GM12878 (cell line): ENCODE results near the gene SUSD5. TPM values are rescaled to one million over a fixed set of nuclear protein-coding genes. Genes with fewer than 3 reads are reported as not detected.

Experiments
- ATAC-seq: fragments of 200-7000 bp; cut with Tn5 transposase; 3 replicates; pipeline ENCODE4 v1.9.1; 2020; ENCODE audit warnings: mild to moderate bottlenecking, moderate library complexity
- BruUV-seq: library from RNA; stranded (reverse); fragments of 400-500 nt; replicated peaks from 2 replicates; lab custom pipeline; 2021; lab: Mats Ljungman, UMichigan
- CTCF ChIA-PET: fragments of 300-600 bp; sonication (Branson Sonifier 250); formaldehyde crosslinking; extraction: SDS; loops from one replicate; lab custom pipeline; 2021; ENCODE audit warnings: inconsistent platforms; lab: Yijun Ruan, JAX
- POLR2A ChIA-PET: fragments of 350-600 bp; formaldehyde crosslinking; extraction: SDS; loops from one replicate; lab custom pipeline; 2021; ENCODE audit warnings: inconsistent platforms; lab: Charles Lee
- RAD21 ChIA-PET: fragments of 300-600 bp; sonication (Branson Sonifier 250); formaldehyde crosslinking; loops from one replicate; lab custom pipeline; 2023; ENCODE audit warnings: antibody characterized with exemption; ENCODE audit not compliant: unreplicated experiment; lab: Charles Lee
- SMC1A ChIA-PET: fragments of 300-600 bp; sonication (Branson Sonifier 250); formaldehyde crosslinking; loops from one replicate; lab custom pipeline; 2023; ENCODE audit not compliant: unreplicated experiment, uncharacterized antibody; lab: Charles Lee
- DNase-seq: peaks from one replicate; pipeline ENCODE4 v3.0.0-alpha.2; 2011; ENCODE audit warnings: low read depth, low spot score
- FAIRE-seq: peaks from 3 replicates; lab custom pipeline; 2011; peaks lifted over from hg19 to GRCh38; lab: Jason Lieb, UNC
- H2AFZ ChIP-seq: 2 replicates; pipeline ENCODE4 v1.6.0; 2011; ENCODE audit warnings: low read depth, low read length, control low read depth; ENCODE audit not compliant: control insufficient read depth
- H3K27ac ChIP-seq: 2 replicates; pipeline ENCODE4 v1.5.1; 2011; ENCODE audit warnings: control low read depth; ENCODE audit not compliant: control insufficient read depth, insufficient read depth
- H3K27me3 ChIP-seq, 2 experiments: replicated peaks in 1 of 2; 2 replicates each; pipeline versions ENCODE4 v1.6.0 to v1.6.1; 2011; ENCODE audit warnings: low read length in 1 of 2; ENCODE audit not compliant: control insufficient read depth in 2 of 2, insufficient read depth in 2 of 2
- H3K36me3 ChIP-seq, 2 experiments: 2 replicates each; pipeline ENCODE4 v1.5.1; 2011; ENCODE audit warnings: low read length in 1 of 2; ENCODE audit not compliant: control insufficient read depth in 2 of 2, insufficient read depth in 2 of 2
- H3K4me1 ChIP-seq: 2 replicates; pipeline ENCODE4 v1.6.1; 2011; ENCODE audit warnings: mild to moderate bottlenecking, low read length, moderate library complexity, mixed read lengths; ENCODE audit not compliant: control insufficient read depth, insufficient read depth
- H3K4me2 ChIP-seq: 2 replicates; pipeline ENCODE4 v1.6.0; 2011; ENCODE audit warnings: control low read depth; ENCODE audit not compliant: control insufficient read depth, insufficient read depth
- H3K4me3 ChIP-seq: fragments of 200-600 bp; sonication (generic); 2 replicates; pipeline ENCODE4 v1.5.1; 2016
- H3K79me2 ChIP-seq: 2 replicates; pipeline ENCODE4 v1.6.0; 2011; ENCODE audit warnings: low read length; ENCODE audit not compliant: control insufficient read depth, insufficient read depth
- H3K9ac ChIP-seq: 2 replicates; pipeline ENCODE4 v1.8.0; 2011; ENCODE audit warnings: low read length, control low read depth, mixed read lengths; ENCODE audit not compliant: control insufficient read depth, insufficient read depth
- H3K9me3 ChIP-seq: replicated peaks from 3 replicates; pipeline ENCODE4 v1.5.1; 2011; ENCODE audit warnings: mild to moderate bottlenecking, low read length; ENCODE audit not compliant: control insufficient read depth, insufficient read depth
- H4K20me1 ChIP-seq: 2 replicates; pipeline ENCODE4 v1.6.0; 2011; ENCODE audit not compliant: control insufficient read depth, insufficient read depth
- NFXL1 ChIP-seq: fragments of 450-650 bp; IDR thresholded peaks from 2 replicates; pipeline ENCODE4 v1.6.1; 2017; ENCODE audit warnings: antibody characterized with exemption, mild to moderate bottlenecking, borderline replicate concordance
- NR2C2 ChIP-seq: IDR thresholded peaks from 2 replicates; pipeline ENCODE4 v1.6.1; 2011; ENCODE audit warnings: borderline replicate concordance, low read depth; ENCODE audit not compliant: control insufficient read depth, insufficient read length
- SKIL ChIP-seq: fragments of 450-650 bp; IDR thresholded peaks from 2 replicates; pipeline ENCODE4 v1.6.1; 2017; ENCODE audit warnings: mild to moderate bottlenecking, low read depth, inconsistent platforms; ENCODE audit not compliant: poor library complexity, severe bottlenecking
- YY1 ChIP-seq: IDR thresholded peaks from 2 replicates; pipeline ENCODE4 v1.6.1; 2011; ENCODE audit warnings: low read depth, mild to moderate bottlenecking, low read length
- ZBTB33 ChIP-seq: fragments of 450-650 bp; IDR thresholded peaks from 2 replicates; pipeline ENCODE4 v1.6.1; 2017; ENCODE audit warnings: mild to moderate bottlenecking
- ZNF384 ChIP-seq: IDR thresholded peaks from 2 replicates; pipeline ENCODE4 v1.6.1; 2012; ENCODE audit warnings: low read depth, mild to moderate bottlenecking, low read length, improper control_type of control experiment, borderline replicate concordance
- WGBS: methylation state at CpG from one replicate; pipeline ENCODE4 v1.1.6; 2016; ENCODE audit warnings: low lambda C conversion rate; ENCODE audit not compliant: insufficient replicate concordance, insufficient coverage; ENCODE audit errors: missing lambda C conversion rate; 5-methylcytosine and 5-hydroxymethylcytosine counted together
- in situ Hi-C: fragments of 300-500 bp; cut with MboI; formaldehyde crosslinking; loops from 9 replicates; pipeline ENCODE4 v1.14.3; 2018; ENCODE audit warnings: mixed read lengths
- intact Hi-C: fragments of 100-400 bp; cut with micrococcal nuclease; formaldehyde crosslinking; loops from one replicate; pipeline ENCODE4 v1.14.2; 2022; ENCODE audit not compliant: unreplicated experiment
- polyA plus RNA-seq, 11 experiments: library from polyadenylated mRNA; depleted of rRNA in 4 of 11; unstranded in 6 of 11; stranded (reverse) in 5 of 11; fragments of >200 nt; fragmentation: Nextera tagmentation in 4 of 11; fragmentation: Illumina TruSeq in 1 of 11; extraction: Ambion mirVana in 4 of 11; extraction: Trizol in 1 of 11; gene quantifications; 1 replicate in 1 of 11; 2 replicates in 10 of 11; pipeline versions ENCODE4 v1.2.1 to v1.2.3, GENCODE V29; 2011 to 2016; ENCODE audit warnings: inconsistent platforms in 2 of 11, missing spikeins in 2 of 11, low read depth in 1 of 11
- total RNA-seq, 4 experiments: library from RNA; depleted of rRNA in 3 of 4; stranded (reverse); fragments of >200 nt in 3 of 4; fragmentation: Illumina TruSeq in 1 of 4; extraction: Trizol in 1 of 4; gene quantifications; 2 replicates each; pipeline versions ENCODE4 v1.2.1 to v1.2.3, GENCODE V29; 2013 to 2021

The SUSD5 gene
- total and polyA plus RNA-seq, 10 of the 15 experiments (the other 5 are each of a cell fraction or from before 2014, with no cell fraction given): 0.01 to 0.05 (median 0.03) TPM; not detected in 4

GRCh38 chr3:33124638-33125037 lies 94.0 kb downstream of the SUSD5 start (continued):
- TF ChIP-seq SKIL (no peak), YY1 (no peak), NFXL1 (no peak), ZBTB33 (no peak)

GRCh38 chr3:33122991-33123390 lies 95.6 kb downstream of the SUSD5 start:
- Histone ChIP-seq H3K9me3 (no peaks in the 10 kb centered on the region), H2AFZ (no peak overlapping the region), H3K4me3 (no peak overlapping the region), H3K36me3 (no peaks in the 10 kb centered on the region), H3K9ac (no peak overlapping the region), H3K4me1 (no peaks in the 10 kb centered on the region), H3K4me2 (no peak overlapping the region), H3K27ac (no peak overlapping the region), H4K20me1 (no peaks in the 10 kb centered on the region), H3K27me3 (no peaks in the 10 kb centered on the region), H3K79me2 (no peaks in the 10 kb centered on the region)
- 87% methylated on average over 5 of the region's 5 CpGs for WGBS
- no peak for TF ChIP-seq ZNF384
- TF ChIP-seq NR2C2: no peak
- no TSS peak for BruUV-seq
- DNase-seq (no peak), ATAC-seq (no peak), FAIRE-seq (no peak)
- intact Hi-C loops: no loop called here
- in situ Hi-C loops: no loop called here
- SMC1A ChIA-PET: interaction anchor here (0.7 kb wide), 1 partner anchor 678 kb away, joined by 3 read pairs; no protein-coding TSS in a partner anchor
- CTCF ChIA-PET: interaction anchor here (0.7 to 2.5 kb wide), 2 partner anchors 9 to 664 kb away, joined by 8 to 16 read pairs; no protein-coding TSS in a partner anchor
- POLR2A ChIA-PET: no interaction called here
- RAD21 ChIA-PET: no interaction called here
